ENCODE data around the gene EPS8L3.
"Not testable (repeated sequence)": the region's sequence is repeated elsewhere in the genome, so short reads cannot be mapped to it uniquely, and the experiment has no call there.

EPS8L3 gene

DNA sequence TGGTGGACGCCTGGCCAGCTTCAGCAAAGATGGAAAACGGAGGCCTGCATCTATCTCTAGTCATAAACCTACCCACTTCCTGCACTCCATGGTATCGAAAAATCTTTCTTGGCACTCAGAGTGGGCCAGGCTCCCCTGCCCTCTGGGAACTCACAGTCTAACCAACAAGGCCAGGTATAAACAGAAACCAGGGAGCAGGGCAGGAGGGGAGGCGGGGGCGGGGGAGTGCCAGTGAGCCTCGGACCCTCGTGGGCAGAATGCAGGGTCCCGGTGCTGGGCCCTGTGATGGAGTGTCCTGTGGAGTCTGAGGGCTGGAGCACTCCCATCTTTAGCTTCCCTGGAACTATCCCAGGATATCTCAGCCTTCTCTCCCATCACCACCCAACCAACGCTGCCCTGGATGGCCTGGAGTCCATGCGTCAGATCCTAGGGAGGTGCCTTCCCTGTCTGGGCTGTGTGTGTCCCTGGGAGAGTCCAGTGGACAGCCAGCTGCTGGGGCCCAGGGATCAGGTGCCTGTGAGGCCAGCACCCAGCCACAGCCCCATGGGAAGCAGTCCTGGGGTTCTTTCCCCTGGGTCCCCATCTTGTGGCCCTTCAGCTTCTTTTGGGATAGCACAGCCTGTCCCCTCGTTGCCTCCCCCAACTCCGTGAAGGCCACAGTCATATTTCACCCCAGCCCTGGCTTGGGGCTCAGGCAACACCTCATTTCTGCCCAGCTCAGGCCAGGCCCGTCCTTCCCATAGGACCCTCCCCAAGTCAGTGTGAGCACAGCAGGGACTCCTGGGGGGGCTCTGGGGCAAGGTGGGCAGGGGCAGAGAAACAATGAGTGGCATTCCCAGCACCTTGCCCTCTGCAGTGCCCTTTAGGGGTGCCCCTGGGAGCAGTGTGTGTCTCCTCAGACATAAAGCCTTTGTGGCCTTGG is 1.1 kb upstream of the EPS8L3 start:
- DNase-seq (ENCODE audit: low spot score): no peak

DNA sequence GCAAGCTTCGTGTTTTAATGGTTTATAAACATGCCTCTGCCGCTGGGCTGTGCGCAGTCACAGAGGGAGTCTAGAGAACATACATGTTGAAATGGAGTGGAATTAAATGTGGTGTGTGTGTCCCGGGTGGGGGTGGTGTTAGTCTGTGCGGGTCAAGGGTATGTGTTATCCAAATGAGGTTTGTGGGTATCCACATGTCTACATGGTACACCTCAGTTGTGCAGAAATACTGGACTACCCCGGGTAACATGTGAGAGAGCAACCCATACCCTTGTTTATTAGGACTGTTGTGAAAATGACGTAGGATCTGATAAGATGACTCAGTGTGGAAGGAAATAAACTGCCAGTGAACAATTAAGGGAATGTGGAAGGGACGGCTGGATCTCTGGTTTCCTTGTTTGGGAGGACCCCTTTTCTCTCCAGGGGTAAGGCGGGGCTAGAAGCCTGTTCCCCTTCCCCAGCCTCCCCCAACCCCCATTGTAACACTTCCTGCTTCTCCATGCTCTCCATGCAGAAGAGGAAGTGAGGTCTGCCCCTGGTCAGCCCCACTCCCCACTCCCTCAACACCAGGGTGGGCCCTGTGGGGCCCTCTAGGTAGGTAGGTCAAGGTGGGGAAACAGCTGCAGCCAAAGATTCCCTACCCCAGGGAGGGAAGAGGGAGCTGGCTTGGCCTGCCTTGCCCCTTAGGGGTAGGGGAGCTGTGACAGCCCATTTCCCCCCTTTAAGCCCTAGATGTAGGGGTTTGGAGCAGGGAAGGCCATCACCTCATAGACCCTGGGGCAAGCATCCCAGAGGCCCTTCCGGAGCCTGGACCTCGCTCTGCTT is 690 bp downstream of the EPS8L3 start:
- no peak for DNase-seq (ENCODE audit: low spot score)

GRCh38 chr1:109762039-109762585 is 1.6 kb downstream of the EPS8L3 start:
- DNase-seq (ENCODE audit: low spot score): no peak

- no peak for DNase-seq (ENCODE audit: low spot score)
Observed at GRCh38 chr1:109761227-109762038, 2.3 kb downstream of the EPS8L3 start.

- no peak for DNase-seq (ENCODE audit: low spot score)
Observed at GRCh38 chr1:109760581-109761226, 3.0 kb downstream of the EPS8L3 start.

DNA sequence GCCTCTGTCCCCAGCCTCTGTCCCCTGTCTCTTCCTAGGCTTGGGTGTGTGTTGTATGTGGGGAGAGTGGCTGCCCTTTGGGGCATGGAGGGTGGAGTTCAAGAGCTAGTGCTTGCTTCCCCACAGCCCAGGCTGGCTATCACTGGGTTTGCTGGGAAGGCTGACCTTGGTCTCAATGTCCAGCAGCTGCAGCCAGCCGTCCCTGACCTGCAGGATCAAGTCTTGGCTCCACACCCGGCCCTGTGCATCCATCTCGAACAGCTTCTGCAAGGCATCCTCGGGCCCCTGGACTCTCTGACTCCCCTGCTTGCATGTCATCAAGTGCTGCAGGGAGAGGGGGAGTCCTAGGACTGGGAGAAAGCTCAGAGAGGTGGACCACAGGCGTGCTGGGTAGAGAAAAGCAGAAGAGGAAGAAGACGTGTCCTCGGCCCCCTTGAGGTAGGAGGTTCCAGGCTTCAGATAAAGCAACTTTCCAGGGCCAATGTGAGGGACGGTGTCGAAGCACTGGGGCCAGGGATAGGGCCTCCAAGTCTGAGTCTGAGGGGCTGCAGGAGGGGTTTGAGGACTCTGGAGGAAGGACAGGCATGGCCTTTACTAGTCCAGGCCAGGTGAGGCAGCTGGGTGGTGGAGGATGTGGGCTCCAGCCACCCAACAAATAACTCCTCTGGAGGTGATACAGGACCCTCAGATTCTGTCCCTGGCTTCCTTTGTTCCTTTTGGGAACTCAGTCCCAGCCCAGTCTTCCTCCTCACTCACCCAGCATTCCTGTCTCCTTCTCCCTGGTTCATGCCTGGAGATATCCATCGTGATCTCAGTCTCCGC is 4.0 kb downstream of the EPS8L3 start:
- DNase-seq (ENCODE audit: low spot score): no peak

DNA sequence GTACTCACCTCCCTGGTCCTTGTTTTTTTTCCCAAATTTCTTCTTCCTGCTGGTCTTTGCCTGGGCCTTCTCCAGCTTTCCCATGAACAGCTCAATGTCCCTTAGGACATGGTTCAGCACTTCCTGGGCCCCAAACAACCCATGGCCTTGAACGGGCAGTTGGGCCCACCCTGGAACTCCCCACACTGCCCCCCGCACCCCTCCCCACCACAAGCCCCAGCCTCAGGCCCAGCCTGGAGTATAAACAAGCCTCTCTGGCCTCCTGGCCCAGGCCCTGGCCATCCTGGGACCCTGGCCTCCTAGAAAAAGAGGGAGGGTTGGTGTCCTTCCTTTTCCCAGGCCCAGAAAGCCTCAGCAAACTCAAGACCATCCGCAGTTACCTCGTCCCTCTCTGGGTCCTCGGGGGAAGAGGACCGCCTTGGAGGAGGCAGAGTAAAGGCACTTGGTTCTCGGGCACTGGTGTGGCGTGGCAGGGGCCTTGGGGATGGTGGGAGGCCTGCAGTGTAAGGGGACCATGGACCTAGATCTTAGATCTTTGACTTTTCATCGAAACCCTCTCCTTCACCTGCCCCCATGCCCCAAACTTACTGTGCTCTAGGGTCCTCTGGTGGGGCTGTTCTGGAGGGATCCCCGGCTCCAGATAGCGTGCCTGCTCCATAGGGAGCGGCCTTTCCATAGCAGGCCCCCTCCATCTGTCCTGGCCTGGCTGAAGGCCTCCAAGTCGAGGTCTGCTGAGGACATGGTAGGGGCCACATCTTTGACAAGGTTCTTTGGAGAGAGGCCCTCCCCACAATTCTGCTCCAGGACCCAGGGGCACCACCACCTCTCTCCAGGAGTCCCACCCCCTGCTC is 5.6 kb downstream of the EPS8L3 start:
- no peak for DNase-seq (ENCODE audit: low spot score)

DNA sequence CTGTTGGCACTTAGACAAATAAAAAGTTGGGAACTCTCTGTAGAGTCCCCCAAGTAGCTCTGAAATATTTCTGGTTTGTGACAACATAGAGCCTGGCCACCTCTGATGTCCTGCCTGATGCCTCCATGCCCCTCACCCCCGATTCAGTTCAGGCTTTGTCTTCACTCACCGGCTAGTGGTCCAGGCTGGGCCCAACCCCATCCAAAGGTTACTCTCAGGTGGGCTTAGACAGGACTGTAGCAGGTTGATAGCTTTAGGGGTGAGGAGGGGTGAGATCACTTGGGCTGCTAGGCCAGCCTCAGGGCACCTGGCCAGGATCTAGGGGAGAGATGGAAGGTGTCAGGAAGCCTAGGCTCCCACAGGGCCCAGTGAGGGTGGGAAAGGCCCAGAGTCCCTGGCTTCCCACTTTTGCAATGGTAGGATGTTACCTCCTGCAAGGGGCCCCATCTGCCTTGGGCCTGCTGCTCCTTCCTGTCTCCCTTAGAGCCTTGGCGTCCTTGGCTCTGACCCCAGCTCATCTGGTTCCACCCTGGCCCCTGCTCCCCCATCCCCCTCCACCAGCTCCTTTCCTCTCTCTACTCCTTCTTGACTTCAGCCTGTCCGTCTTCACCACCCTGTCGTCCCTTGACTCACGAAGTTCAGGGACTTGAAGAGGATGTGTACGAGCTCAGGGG is 6.7 kb downstream of the EPS8L3 start:
- DNase-seq (ENCODE audit: low spot score): no peak

- DNase-seq (ENCODE audit: low spot score): not testable (repeated sequence)
Observed at GRCh38 chr1:109756325-109756724, 7.4 kb downstream of the EPS8L3 start.

DNA sequence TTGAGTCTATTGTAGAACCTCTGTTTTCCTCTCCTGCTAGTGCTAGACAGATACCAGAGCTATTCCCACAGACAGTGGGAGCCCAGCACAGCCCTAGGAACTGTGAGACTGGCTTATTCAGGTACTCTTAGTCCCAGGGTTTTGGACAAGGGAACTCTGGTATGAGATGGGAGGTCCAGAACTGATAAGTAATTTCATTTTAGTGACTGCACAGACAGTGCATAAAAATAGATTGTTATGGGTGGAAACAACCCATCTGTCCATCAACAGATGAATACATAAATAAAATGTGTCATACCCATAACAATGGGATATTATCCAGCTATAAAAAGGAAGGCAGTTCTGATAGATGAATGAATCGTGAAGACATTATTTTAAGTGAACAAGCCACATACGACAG is 9.0 kb downstream of the EPS8L3 start:
- DNase-seq (ENCODE audit: low spot score): no peak

DNA sequence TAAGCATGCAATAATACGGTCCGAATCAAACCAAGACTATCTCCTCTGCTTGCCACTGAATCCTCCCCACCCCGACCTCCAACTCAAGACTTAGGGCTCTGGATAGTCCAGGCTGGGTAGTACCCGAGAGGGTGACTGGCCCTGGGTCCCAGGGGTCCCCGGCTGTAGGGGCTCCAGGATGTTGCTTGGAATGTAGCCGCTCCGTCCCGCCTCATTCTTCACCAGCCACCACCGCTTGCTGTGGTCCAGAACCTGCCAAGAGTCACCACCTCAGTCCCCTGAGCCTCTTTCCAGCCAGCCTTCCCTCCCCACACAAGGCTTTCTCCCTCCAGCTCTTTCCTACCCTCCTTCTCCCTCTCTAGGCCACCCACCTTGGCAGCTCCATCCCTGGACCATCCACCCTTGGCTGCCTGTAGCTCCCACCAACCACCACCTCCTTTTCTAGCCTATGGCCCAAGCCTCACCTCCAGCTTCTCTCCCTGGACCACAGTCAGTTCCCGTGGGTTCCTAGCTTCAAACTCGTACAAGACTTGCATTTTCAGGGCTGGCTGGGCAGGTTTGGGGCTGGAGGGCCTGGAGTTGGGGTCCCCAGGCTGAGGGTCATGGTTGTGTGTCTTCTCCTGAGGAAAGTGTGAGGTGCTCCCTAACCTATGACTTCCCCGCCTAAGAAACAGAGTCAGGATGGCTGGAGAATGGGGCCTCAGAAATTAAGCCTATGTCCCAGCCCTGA is 12.0 kb downstream of the EPS8L3 start:
- DNase-seq (ENCODE audit: low spot score): no peak

- DNase-seq (ENCODE audit: low spot score): no peak
Observed at GRCh38 chr1:109750920-109751319, 12.8 kb downstream of the EPS8L3 start.

GRCh38 chr1:109750241-109750882 is 13.4 kb downstream of the EPS8L3 start:
- DNase-seq (ENCODE audit: low spot score): no peak

- no peak for DNase-seq (ENCODE audit: low spot score)
Observed at GRCh38 chr1:109749221-109749620, 14.5 kb downstream of the EPS8L3 start.

- DNase-seq (ENCODE audit: low spot score): not testable (repeated sequence)
Observed at GRCh38 chr1:109748311-109748710, 15.4 kb downstream of the EPS8L3 start.

DNA sequence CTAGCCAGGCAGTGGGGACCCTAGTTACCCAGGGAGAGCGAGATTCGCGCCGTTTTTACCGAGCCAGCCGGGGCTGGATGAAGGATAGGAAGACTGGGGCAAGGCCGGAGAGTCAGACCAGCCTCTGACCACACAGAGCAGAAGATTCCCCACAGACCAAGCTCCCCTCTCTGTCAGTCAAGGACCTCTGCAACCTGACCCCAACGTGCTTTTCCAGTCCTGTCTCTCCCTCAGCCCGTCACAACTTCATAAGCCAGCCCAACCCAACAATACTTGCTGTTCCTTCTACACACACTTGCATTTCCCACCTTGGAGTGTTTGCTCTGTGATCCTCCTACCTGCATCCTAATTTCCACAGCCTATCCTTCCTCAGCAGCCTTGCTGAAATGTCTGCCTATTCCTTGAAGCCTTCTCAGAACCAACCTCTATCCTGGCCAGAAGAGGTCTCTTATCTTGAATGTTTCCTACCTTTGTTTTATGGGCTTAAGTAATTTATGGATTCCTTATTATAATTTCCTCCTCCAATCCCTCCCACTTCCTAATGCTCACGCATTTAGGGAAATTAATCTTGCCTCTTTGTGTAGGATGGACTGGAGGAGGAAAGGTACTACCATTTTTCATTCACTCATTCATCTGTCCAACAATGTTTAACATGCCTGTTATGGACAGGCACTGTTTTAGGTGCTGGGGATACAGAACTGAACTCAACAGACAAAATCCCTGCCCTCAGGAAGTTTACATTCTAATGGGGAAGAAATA is 22.9 kb downstream of the EPS8L3 start, which contains the start of gene GSTM3:
GSTM3 (minus strand) TSS at position 424 of the 759 bp plus-strand sequence. CDS start 751 bp downstream, outside the sequence.
- no peak for DNase-seq (ENCODE audit: low spot score)
